Right ventricle myocardium inferior (tissue), 1 donor: ENCODE results near the gene ADAM12. TPM values are rescaled to one million over a fixed set of nuclear protein-coding genes. Genes with fewer than 3 reads are reported as not detected.

Experiments
- ATAC-seq: fragments of 200-7000 bp; cut with Tn5 transposase; one replicate; pipeline ENCODE4 v1.9.1; 2020; ENCODE audit warnings: mild to moderate bottlenecking, moderate library complexity
- DNase-seq: peaks from one replicate; pipeline ENCODE4 v3.0.0; 2021; ENCODE audit errors: missing footprints
- intact Hi-C: fragments of 100-400 bp; cut with DNase I; formaldehyde crosslinking; loops from one replicate; pipeline ENCODE4 v1.11.0; 2022
- total RNA-seq: library from RNA; stranded (reverse); fragmentation: NEBNext Ultra II Directional; extraction: Animal tissue kit (Norgen Biotek cat#: 25700); gene quantifications from one replicate; pipeline ENCODE4 v1.2.1, GENCODE V29; 2021
- donor health status: DM: no; HTN: yes; CAD: no; lungs with severe emphysema.

Gene ADAM12
- total RNA-seq, 1 donor from 2014 or later, result 0.35 TPM

DNA sequence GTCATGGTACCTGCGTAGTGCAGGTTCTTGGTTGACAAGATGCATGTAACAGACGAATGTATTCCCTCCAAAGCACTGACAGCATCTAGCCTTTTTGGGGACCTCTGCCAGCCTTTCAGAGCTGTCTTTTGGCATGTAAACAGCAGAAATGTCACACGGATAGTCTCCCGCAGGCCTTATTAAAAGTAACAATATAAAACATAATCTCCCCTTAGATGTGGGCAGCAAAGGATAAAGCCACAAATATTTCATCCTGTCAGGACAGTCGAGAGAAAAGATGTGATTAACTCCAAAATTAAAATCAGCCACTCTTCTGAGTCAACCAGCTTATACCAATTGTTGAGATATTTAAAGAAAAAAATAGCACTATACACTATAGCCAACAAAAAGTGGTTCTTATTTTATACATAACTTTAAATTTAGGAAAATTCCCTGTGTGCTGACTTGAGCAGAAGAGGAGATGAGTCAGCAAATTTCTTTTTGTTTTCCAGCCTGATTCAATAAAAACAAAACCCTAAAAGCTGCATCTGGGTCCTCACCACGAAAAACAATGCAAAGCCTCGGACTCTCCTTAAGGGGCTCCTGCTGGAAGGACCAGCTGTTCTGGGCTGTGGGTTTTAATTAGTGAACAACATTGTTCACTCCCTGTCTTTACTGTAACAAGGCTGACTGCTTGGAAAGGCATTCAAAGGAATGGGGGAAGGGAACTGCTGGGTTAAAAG is 240.2 kb downstream of the ADAM12 start:
- intact Hi-C loops, result no loop called here
- ATAC-seq (no peak), DNase-seq (no peak)

DNA sequence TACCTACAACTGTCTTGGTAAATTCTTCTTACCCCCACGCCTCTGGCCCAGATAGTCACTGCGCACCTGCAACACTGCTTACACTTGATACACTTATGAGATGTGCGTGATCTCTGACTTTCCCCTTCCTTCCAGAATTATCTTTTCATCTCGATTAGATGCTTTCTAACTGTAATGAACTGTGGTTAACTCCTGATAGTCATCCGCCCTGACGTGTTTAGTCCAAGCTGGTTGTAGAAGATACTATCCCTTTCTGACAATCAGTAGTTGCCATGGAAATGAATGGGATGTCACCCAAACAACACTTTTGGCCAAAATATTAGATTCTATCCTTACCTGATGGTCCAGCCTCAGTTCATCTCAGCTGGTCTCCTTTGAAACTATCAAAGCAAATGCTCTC is 241.5 kb downstream of the ADAM12 start:
- ATAC-seq, result no peak
- no peak for DNase-seq
- intact Hi-C loops, result no loop called here

DNA sequence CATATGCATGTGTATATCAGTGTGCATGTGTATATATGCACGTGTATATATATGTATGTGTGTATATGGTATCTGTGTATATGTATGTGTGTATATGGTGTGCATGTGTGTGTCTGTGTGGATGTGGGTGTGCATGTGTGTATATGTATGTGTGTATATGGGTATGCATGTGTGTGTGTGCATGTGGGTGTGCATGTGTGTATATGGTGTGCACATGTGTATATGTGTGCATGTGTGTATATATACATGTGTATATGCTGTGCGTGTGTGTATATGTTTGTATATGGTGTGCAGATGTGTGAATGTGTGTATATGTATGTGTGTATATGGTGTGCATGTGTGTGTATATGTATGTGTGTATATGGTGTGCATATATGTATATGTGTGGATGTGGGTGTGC is 245.2 kb downstream of the ADAM12 start:
- ATAC-seq (no peak), DNase-seq (no peak)
- intact Hi-C loops, result no loop called here

DNA sequence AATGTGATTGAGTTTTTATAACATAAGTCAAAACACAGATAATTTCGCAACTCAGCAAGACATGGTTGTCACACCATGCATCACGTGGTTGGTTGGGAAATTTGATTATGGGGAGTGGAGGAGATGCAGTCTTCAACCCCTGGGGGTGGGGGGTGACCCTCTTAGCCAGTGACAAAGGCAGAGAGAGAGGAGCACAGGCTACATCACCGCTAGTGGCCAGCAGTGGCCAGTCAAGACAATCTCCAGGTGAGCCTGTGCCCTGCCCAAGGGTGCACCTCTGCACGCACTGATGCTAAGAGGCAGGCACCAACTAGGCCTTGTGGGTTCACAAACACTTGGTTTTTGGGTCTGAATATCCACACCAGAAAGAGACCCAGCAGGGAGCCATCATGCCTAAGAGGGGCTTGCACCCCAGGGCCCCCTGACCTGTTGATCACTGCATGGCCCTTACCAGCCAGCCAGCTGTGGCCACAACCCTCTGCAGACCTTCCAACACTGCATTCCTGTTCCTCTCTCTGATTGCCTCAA is 247.5 kb downstream of the ADAM12 start:
- DNase-seq (no peak), ATAC-seq (no peak)
- intact Hi-C loops, result no loop called here

DNA sequence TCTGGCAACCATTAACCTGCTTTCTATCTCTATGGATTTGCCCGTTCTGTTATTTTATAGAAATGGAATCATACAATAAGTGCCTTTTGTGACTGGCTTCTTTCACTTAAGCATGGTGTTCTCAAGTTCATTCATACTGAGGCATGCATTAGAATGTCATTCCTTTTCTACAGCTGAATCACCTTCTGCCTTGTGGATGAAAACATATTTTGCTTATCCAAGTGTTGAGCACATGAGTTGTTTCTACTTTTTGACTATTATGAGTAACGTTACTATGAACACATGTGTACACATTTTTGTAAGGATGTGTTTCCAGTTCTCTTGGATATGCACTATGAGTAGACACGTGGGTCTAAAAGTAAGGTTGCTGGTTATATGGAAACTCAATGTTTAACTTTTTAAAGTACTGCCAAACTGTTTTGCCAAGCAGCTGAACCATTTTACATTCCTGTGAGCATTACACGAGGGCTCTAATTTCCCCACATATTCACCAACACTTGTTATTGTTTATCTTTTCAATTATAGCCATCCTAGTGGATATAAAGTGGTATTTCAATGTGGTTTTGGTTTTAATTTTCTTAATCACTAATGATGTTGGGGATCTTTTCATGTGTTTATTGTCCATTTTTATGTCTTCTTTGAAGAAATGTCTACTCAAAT is 250.6 kb downstream of the ADAM12 start:
- intact Hi-C loops, result no loop called here
- ATAC-seq (no peak), DNase-seq (no peak)

DNA sequence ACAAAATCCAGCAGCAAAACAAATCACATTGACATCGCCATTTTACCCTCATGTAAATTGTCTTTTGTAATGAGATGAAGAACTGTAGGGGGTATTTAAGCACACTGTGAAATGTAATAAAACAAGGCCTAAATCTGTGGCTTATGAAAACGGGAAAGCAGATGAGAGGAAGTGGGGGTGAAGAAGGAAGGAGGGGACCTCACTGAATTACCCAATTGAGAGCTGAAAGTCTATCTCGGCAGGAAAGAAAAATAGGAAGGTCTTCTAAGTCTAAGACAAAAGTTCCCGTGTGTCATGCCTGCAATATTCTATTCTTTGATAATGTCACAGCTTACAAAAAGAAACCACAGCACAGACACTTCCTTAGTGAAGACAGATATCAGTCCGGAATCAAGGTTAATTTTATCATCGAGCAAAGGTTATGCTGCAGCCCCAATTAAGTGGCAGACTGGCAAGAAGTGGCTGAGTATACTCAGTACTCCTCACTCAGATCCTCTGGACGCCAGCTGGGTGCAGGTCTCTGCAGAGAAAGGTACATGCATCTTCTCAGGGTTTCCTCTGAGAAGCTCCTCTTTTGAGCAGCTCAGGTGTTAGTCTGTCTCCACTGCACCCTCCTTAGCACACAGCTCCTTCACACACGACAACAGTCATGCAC is 252.2 kb downstream of the ADAM12 start:
- no peak for DNase-seq
- intact Hi-C loops, result no loop called here
- ATAC-seq, result no peak

DNA sequence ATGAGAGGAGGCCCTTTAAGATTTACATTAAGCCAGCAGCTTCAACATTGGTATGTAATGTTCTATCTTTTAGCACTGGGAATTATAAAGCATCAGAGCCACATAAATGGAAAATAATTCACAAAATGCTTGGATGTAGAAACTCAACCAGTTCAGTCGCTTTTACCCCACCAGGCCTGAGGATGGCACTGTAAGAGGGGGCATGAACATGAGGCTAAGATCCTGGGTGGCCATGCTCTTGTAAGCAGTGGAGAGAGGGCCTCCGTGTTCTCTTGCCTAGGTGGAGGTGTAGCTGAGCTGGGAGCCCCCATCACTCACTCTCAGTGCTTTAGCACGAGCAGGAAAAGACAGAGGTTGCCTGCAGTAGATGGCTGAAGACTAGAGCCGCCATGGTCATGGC is 253.1 kb downstream of the ADAM12 start:
- DNase-seq, result no peak
- intact Hi-C loops, result no loop called here
- ATAC-seq, result no peak

DNA sequence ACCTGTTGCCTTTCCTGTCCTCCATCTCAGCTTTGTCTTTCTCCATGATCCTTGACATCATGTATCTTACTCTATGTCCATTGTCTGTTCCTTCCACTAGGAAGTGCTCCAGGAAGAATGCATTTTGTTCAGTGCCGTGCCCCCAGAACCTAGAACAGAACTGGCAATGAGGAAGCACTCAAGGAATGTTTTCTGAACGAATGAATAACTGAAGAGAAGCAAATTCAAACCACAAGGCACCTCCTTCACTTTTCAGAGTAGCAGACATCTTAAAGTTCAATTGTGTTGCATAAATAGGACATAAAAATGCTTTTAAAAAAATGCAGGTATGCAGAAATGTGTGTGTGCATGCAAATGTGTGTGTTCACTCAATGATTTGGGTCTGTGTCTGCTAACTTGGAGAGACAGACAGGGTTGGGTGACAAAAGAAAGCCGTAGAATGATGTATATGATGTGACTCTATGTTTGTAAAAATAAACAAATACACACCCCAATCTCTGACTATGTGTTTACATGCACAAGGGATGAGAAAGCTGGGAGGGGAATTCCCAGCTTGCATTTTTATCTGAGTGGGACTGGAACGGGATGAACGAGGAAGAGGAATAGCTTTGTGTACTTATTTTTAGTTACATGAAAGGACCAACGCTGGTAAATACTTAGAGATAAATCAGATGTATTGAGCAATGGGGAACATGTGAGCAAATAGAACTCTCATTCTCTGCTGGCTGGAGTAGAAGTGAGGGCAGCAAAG is 254.2 kb downstream of the ADAM12 start:
- DNase-seq, result no peak
- intact Hi-C loops, result no loop called here
- ATAC-seq, result no peak

DNA sequence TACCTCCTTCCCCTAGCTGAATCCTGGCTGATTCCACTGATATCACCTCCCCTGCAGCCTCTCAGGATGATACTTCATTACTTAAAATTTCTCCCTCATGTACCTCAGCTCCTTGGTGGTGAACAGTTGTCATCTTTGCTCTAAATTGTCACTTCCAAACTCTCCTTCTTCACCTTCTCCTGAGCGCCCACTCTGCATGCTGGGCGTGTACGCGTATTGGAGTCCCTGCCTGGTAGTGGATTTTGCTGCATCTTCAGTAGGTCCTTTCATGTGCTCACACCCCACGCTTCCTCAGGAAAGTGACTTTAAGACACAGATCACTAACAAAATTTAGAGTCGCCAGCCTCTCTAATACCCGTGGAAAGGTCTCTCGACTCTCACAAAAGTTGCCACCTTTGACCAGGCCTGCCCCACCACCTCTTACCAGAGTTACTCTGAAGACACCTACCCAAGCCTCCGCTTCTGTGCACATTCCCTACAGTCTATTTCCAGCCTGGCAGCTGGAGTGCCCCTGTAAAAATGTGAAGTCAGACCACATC is 255.1 kb downstream of the ADAM12 start:
- DNase-seq (no peak), ATAC-seq (no peak)
- intact Hi-C loops, result no loop called here

DNA sequence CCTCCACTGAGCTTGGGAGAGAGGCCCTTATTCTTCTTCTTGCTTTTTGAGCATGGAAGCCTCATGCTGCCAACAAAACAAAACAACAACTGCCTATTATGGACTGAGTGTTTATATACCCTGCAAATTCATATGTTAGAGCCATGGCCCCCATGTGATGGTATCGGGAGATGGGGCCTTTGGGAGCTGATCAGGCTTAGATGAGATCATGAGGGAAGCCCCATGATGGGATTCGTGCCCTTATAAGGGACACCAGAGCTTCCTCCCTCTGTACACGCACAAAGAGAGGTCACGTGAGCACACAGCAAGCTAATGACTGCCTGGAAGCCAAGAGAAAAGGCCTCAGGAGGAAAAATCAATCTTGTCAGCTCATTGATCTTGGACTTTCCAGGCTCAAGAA is 256.9 kb downstream of the ADAM12 start:
- intact Hi-C loops, result no loop called here
- ATAC-seq (no peak), DNase-seq (no peak)

DNA sequence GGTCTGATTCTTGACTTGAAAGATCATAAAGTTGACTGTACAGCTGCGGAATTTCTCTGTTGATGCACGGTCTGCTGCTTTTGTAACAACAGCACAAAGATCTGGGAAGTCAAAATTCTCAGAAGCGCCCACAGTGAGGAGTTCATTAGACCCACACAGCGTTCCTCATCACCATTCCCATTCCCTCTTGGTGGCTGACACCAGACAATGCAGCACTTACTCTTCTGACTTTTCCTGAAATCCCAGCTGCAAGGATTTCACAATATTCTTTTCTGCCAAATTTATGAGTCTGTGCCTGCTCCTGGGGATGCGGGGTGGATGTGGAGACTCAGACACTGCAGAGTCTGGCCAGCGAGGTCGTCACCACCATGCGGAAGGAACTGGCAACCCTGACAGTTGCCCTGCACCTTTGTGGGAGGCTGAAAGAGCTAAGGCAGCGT is 258.0 kb downstream of the ADAM12 start:
- ATAC-seq (peak; percentile 91), DNase-seq (peak; percentile 70)
- intact Hi-C loops, result no loop called here

DNA sequence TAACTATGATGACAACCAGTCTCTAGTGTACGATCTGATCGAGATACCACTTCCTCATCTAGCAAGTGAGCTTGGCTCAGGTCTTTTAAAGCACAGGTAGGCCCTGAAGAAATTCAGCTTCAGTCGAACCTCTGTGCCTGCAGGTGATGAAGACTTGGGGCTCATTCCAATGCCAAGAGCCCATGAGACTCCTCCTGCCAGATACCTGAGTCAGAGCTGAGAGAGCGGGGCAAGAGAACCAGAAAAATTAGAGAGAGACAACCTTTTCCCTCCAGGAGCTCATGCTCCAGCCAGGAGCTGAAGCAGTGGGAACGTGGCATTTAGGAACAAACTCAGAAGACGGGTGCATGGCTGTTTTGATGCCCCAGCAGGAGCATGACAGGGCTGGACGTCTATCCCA is 259.3 kb downstream of the ADAM12 start:
- no peak for ATAC-seq

DNA sequence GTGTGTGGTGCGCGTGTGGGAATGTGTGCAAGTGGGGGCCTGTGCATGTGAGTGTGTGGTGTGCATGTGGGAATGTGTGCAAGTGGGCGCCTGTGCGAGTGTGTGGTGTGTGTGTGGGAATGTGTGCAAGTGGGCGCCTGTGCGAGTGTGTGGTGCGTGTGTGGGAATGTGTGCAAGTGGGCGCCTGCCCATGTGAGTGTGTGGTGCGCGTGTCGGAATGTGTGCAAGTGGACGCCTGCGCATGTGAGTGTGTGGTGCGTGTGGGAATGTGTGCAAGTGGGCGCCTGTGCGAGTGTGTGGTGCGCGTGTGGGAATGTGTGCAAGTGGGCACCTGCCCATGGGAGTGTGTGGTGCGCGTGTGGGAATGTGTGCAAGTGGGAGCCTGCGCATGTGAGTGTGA is 259.7 kb downstream of the ADAM12 start:
- intact Hi-C loops, result no loop called here
- no peak for ATAC-seq
- no peak for DNase-seq

More for the DNA sequence above, 259.3 kb downstream of the ADAM12 start:
- intact Hi-C loops, result no loop called here
- no peak for DNase-seq

DNA sequence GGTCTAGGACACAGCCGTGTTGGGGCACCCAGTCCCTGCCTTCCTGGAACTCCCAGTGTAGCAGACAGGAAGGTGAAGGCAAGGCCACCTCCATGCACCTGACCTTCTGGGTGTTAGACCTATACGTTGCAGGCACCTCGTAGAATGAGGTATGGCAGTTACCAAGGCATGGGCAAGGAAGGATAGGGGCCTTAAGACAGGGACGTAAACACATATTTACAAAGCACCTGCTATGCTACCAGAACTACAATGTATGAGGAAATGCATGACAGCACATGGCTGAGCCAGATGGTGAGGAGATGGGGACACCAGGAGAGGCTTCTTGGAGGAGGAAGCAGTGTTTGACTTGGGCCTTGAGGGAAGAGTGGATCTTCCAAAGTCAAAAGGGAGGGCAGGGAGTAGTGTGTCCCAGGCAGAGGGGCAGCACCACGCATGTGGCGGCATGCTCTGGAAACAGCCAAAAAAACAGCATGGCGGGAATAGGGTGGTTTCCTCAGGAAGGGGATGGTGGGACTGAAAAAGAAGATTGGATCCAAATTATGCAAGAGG is 260.7 kb downstream of the ADAM12 start:
- intact Hi-C loops, result no loop called here
- DNase-seq (no peak), ATAC-seq (no peak)

DNA sequence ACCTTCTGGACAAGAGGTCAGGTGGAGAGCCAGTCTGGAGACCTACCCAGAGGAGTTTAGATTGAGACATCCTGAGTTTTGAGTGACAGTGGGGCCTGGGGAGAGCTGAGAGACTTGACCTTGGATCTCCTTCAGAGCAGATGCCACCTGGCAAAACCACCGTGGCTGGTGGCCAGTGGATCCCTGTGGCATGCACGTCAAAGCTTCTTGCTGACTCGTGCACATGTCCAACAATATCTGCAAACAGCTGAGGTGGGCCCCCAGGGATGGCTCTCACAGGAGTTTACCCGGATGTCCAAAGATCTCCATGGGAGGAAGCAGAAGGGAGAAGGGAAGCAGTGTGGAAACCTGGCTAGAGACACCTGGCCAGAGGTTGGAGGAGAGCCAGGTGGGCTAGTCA is 261.4 kb downstream of the ADAM12 start:
- no peak for DNase-seq
- intact Hi-C loops, result no loop called here
- no peak for ATAC-seq

DNA sequence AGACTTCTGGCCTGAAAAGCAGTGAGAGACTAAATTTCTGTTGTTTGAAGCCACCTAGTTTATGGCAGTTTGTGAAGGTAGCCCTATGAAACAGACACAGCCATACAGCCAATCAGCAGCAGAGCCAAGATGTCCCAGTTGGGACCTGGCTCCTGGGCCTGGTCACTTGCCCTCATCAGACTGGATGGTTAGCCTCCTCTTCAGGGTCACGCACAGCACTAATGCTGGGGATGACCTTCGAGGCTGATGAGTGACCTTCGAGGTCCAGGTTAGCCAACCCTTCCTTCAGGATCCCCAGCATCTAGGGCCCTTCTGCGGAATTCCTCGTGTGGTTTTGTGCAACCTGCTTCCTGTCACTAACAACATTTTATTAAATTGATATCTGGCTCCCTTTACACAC is 262.3 kb downstream of the ADAM12 start:
- DNase-seq, result no peak
- intact Hi-C loops, result no loop called here
- no peak for ATAC-seq

DNA sequence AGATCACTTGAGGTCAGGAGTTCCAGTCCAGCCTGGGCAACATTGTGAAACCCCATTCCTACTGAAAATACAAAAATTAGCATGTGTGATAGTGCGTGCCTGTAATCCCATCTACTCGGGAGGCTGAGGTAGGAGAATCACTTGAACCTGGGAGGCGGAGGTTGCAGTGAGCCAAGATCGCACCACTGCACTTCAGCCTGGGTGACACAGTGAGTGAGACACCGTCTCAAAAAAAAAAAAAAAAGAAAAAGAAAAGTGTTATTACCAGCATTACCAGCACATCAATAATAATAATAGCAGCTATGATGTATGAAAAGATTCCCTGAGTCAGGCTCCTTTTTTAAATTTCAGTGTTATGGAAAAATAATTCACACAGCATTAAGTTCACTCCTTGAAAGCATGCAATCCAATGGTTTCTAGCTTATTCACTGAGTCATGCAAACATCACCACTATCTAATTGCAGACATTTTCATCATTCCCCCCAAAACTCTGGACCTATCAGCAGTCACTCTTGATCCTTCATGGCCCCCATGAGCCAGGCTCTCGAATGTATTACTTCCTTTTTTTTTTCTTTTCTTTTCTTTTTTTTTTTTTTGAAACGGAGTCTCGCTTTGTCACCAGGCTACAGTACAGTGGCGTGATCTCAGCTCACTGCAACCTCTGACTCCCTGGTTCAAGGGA is 263.5 kb downstream of the ADAM12 start:
- intact Hi-C loops, result no loop called here
- ATAC-seq (no peak), DNase-seq (no peak)

DNA sequence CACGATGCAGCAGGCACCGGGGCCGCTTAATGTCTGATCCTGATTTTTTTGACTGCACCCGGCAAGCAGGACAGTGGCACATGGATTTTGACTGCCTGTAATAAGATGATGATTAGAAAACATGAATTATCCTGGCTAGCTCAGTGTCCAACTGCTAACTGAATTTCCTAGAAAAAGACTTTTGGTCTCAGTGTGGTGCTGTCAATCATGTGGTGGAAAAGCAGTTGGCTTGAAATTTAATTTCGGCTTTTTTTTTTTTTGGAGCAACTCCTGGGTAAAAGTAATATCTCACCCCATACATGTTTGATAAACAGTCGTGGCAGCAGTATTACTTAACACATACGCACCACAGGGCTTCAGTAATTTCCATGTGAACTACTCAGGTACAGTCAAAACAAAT is 264.2 kb downstream of the ADAM12 start:
- no peak for DNase-seq
- intact Hi-C loops, result no loop called here
- no peak for ATAC-seq
